H1 (cell line): Measurements from ENCODE around the gene MAP2K5. TPM values are rescaled to one million over a fixed set of nuclear protein-coding genes. Genes with fewer than 3 reads are reported as not detected.

Experiments used
- CTCF ChIA-PET: fragments of 300-600 bp; sonication (Branson Sonifier 250); formaldehyde crosslinking; loops from one replicate; lab custom pipeline; 2021; ENCODE audit not compliant: partially characterized antibody; lab: Charles Lee
- POLR2A ChIA-PET: fragments of 300-600 bp; sonication (Branson Sonifier 250); formaldehyde crosslinking; loops from one replicate; lab custom pipeline; 2021; ENCODE audit warnings: inconsistent platforms; ENCODE audit not compliant: partially characterized antibody; lab: Charles Lee
- DNase-seq, 2 experiments: peaks; one replicate each; pipeline versions ENCODE4 v3.0.0 to v3.0.0-alpha.2; 2010 to 2022; ENCODE audit warnings: low spot score in 2 of 2, low read depth in 1 of 2, mixed read lengths in 1 of 2
- FAIRE-seq: peaks from 2 replicates; lab custom pipeline; 2011; peaks lifted over from hg19 to GRCh38; lab: Jason Lieb, UNC
- H2AFZ ChIP-seq: 2 replicates; pipeline ENCODE4 v1.8.1; 2012; ENCODE audit warnings: low read length, inconsistent platforms
- H2AK5ac ChIP-seq: 2 replicates; pipeline ENCODE4 v1.6.1; 2013; ENCODE audit warnings: low read depth, low read length
- H2BK120ac ChIP-seq: replicated peaks from 2 replicates; pipeline ENCODE3; 2013; ENCODE audit warnings: low read depth, low read length, inconsistent platforms
- H2BK12ac ChIP-seq: 2 replicates; pipeline ENCODE4 v1.6.1; 2013; ENCODE audit warnings: low read depth, low read length
- H2BK15ac ChIP-seq: 2 replicates; pipeline ENCODE4 v1.6.1; 2013; ENCODE audit warnings: low read length
- H2BK20ac ChIP-seq: 2 replicates; pipeline ENCODE4 v1.6.1; 2013; ENCODE audit warnings: low read length
- H2BK5ac ChIP-seq: 2 replicates; pipeline ENCODE4 v1.6.1; 2013; ENCODE audit warnings: low read depth, low read length
- H3K14ac ChIP-seq: 2 replicates; pipeline ENCODE4 v1.6.1; 2013; ENCODE audit warnings: inconsistent platforms; ENCODE audit not compliant: insufficient read length
- H3K18ac ChIP-seq: 2 replicates; pipeline ENCODE4 v1.6.1; 2013; ENCODE audit warnings: low read length; ENCODE audit errors: extremely low read depth
- H3K23ac ChIP-seq: 2 replicates; pipeline ENCODE4 v1.6.1; 2013; ENCODE audit warnings: inconsistent platforms; ENCODE audit not compliant: insufficient read length
- H3K23me2 ChIP-seq: 2 replicates; pipeline ENCODE4 v1.6.1; 2013; ENCODE audit warnings: low read depth, low read length
- H3K27ac ChIP-seq: 2 replicates; pipeline ENCODE4 v1.6.1; 2011; ENCODE audit warnings: low read depth, low read length, inconsistent platforms
- H3K27me3 ChIP-seq, 4 experiments: replicated peaks in 1 of 4; 1 replicate in 1 of 4; 2 replicates in 3 of 4; pipeline versions ENCODE4 v1.6.1 to v1.8.1; 2011 to 2013; ENCODE audit warnings: low read length in 3 of 4, mild to moderate bottlenecking in 3 of 4, inconsistent platforms in 2 of 4, mixed read lengths in 2 of 4, moderate library complexity in 1 of 4; ENCODE audit not compliant: control insufficient read depth in 3 of 4, insufficient read depth in 3 of 4; ENCODE audit errors: extremely low read depth in 1 of 4
- H3K36me3 ChIP-seq, 4 experiments: 2 replicates each; pipeline versions ENCODE4 v1.6.1 to v1.8.1; 2011 to 2013; ENCODE audit warnings: mild to moderate bottlenecking in 4 of 4, low read length in 3 of 4, moderate library complexity in 2 of 4, control low read depth in 1 of 4, inconsistent platforms in 1 of 4; ENCODE audit not compliant: insufficient read depth in 4 of 4, control insufficient read depth in 2 of 4
- H3K4ac ChIP-seq: replicated peaks from 2 replicates; pipeline ENCODE3; 2013; ENCODE audit warnings: low read length, low read depth, mixed read lengths, inconsistent platforms; ENCODE audit not compliant: insufficient read length
- H3K4me1 ChIP-seq, 4 experiments: replicated peaks in 1 of 4; 1 replicate in 1 of 4; 2 replicates in 3 of 4; pipeline versions ENCODE4 v1.6.1 to v1.8.1; 2011 to 2013; ENCODE audit warnings: low read length in 3 of 4, inconsistent platforms in 2 of 4, mixed read lengths in 1 of 4; ENCODE audit not compliant: insufficient read depth in 4 of 4, control insufficient read depth in 3 of 4
- H3K4me2 ChIP-seq, 2 experiments: 2 replicates each; pipeline versions ENCODE4 v1.6.1 to v1.8.1; 2011 to 2013; ENCODE audit warnings: low read depth in 2 of 2, low read length in 2 of 2, control low read depth in 1 of 2, inconsistent platforms in 1 of 2, mild to moderate bottlenecking in 1 of 2; ENCODE audit not compliant: insufficient read depth in 1 of 2
- H3K4me3 ChIP-seq, 4 experiments: fragments of 200-600, 300-600 bp in 1 of 4; sonication (generic), shearing (Covaris generic), sonication (Bioruptor Twin) in 1 of 4; 2 replicates each; pipeline versions ENCODE4 v1.5.1 to v1.8.1; 2011 to 2016; ENCODE audit warnings: low read length in 4 of 4, low read depth in 3 of 4, control low read depth in 2 of 4, inconsistent platforms in 2 of 4, mild to moderate bottlenecking in 2 of 4, mixed read lengths in 1 of 4, moderate library complexity in 1 of 4; ENCODE audit not compliant: insufficient read depth in 2 of 4; ENCODE audit errors: extremely low read depth in 1 of 4
- H3K56ac ChIP-seq: replicated peaks from 2 replicates; pipeline ENCODE3; 2013; ENCODE audit warnings: low read depth, mild to moderate bottlenecking, mixed read lengths, low read length, inconsistent platforms; ENCODE audit not compliant: insufficient read length
- H3K79me1 ChIP-seq: 2 replicates; pipeline ENCODE4 v1.6.1; 2013; ENCODE audit warnings: low read depth, low read length, control low read depth
- H3K79me2 ChIP-seq, 2 experiments: 2 replicates each; pipeline versions ENCODE4 v1.6.1 to v1.8.1; 2012 to 2013; ENCODE audit warnings: low read length in 2 of 2, mild to moderate bottlenecking in 2 of 2, inconsistent platforms in 1 of 2; ENCODE audit not compliant: insufficient read depth in 2 of 2, control insufficient read depth in 1 of 2
- H3K9ac ChIP-seq, 4 experiments: replicated peaks in 1 of 4; 1 replicate in 1 of 4; 2 replicates in 3 of 4; pipeline versions ENCODE4 v1.6.1 to v1.8.1; 2011 to 2013; ENCODE audit warnings: low read depth in 3 of 4, low read length in 3 of 4, control low read depth in 2 of 4, mild to moderate bottlenecking in 2 of 4, moderate library complexity in 2 of 4, inconsistent platforms in 1 of 4; ENCODE audit errors: extremely low read depth in 1 of 4
- H3K9me3 ChIP-seq, 2 experiments: 2 replicates each; pipeline versions ENCODE4 v1.6.1 to v1.8.1; 2012 to 2013; ENCODE audit warnings: mild to moderate bottlenecking in 2 of 2, moderate library complexity in 2 of 2, control low read depth in 1 of 2, inconsistent platforms in 1 of 2, low read depth in 1 of 2, low read length in 1 of 2, mixed read lengths in 1 of 2; ENCODE audit not compliant: insufficient read depth in 2 of 2
- H4K20me1 ChIP-seq, 2 experiments: replicated peaks in 1 of 2; 2 replicates each; pipeline versions ENCODE3 to v1.8.1; 2011 to 2013; ENCODE audit warnings: inconsistent platforms in 2 of 2, low read length in 2 of 2, mild to moderate bottlenecking in 1 of 2; ENCODE audit not compliant: insufficient read depth in 2 of 2, control insufficient read depth in 1 of 2
- H4K5ac ChIP-seq: 2 replicates; pipeline ENCODE4 v1.6.1; 2013; ENCODE audit warnings: low read length, low read depth, mixed read lengths, inconsistent platforms; ENCODE audit not compliant: insufficient read length
- H4K8ac ChIP-seq: 2 replicates; pipeline ENCODE4 v1.8.0; 2013; ENCODE audit warnings: mild to moderate bottlenecking, moderate library complexity, low read length, inconsistent platforms; ENCODE audit not compliant: insufficient read depth; ENCODE audit errors: extremely low read depth
- H4K91ac ChIP-seq: replicated peaks from 2 replicates; pipeline ENCODE3; 2013; ENCODE audit warnings: low read length, mixed read lengths, inconsistent platforms; ENCODE audit not compliant: insufficient read length
- ASH2L ChIP-seq: fragments of 200-600, 300-600 bp; sonication (generic); IDR thresholded peaks from one replicate; pipeline ENCODE4 v1.7.1; 2017; ENCODE audit warnings: low read length
- CEBPB ChIP-seq: IDR thresholded peaks from 2 replicates; pipeline ENCODE4 v1.6.1; 2012; ENCODE audit warnings: low read depth, low read length
- GTF2F1 ChIP-seq: IDR thresholded peaks from 2 replicates; pipeline ENCODE4 v1.6.1; 2012; ENCODE audit warnings: low read depth, low read length, improper control_type of control experiment, borderline replicate concordance
- KDM4A ChIP-seq: IDR thresholded peaks from one replicate; pipeline ENCODE4 v1.7.1; 2012; ENCODE audit warnings: low read depth, mild to moderate bottlenecking, moderate library complexity, low read length, inconsistent platforms; ENCODE audit not compliant: severe bottlenecking
- RAD21 ChIP-seq, 2 experiments: IDR thresholded peaks in 1 of 2; conservative IDR thresholded peaks in 1 of 2; 2 replicates each; pipeline ENCODE4 v1.6.1; 2011; ENCODE audit warnings: low read depth in 2 of 2, low read length in 2 of 2, improper control_type of control experiment in 1 of 2, inconsistent platforms in 1 of 2, mild to moderate bottlenecking in 1 of 2, moderate library complexity in 1 of 2
- WGBS, 2 experiments: shearing (Covaris generic) in 1 of 2; methylation state at CpG; one replicate each; pipeline versions ENCODE4 v1.1.6 to v1.1.7; 2013 to 2015; ENCODE audit warnings: low lambda C conversion rate in 2 of 2, mixed read lengths in 2 of 2, inconsistent platforms in 1 of 2, low coverage in 1 of 2, missing lambda C conversion rate in 1 of 2; ENCODE audit not compliant: insufficient replicate concordance in 2 of 2, insufficient coverage in 1 of 2, insufficient read length in 1 of 2; ENCODE audit errors: extremely low coverage in 1 of 2, missing lambda C conversion rate in 1 of 2; 5-methylcytosine and 5-hydroxymethylcytosine counted together
- polyA plus RNA-seq, 7 experiments: library from polyadenylated mRNA; depleted of rRNA in 3 of 7; stranded (reverse) in 5 of 7; unstranded in 2 of 7; fragments of >200 nt in 5 of 7; fragments of 200-250 nt in 2 of 7; gene quantifications; 1 replicate in 5 of 7; 2 replicates in 1 of 7; 4 replicates in 1 of 7; pipeline versions ENCODE4 v1.2.1 to v1.2.3, GENCODE V29; 2011 to 2013; ENCODE audit warnings: missing spikeins in 2 of 7, mixed read lengths in 2 of 7
- total RNA-seq: library from RNA; stranded (reverse); fragmentation: NEBNext Ultra II Directional; extraction: Animal tissue kit (Norgen Biotek cat#: 25700); gene quantifications from 2 replicates; pipeline ENCODE4 v1.2.1, GENCODE V29; 2021

MAP2K5 gene
- total and polyA plus RNA-seq, 2 of the 8 experiments (the other 6 are each of a cell fraction or from before 2014, with no cell fraction given): 4.4 to 15.8 TPM

DNA sequence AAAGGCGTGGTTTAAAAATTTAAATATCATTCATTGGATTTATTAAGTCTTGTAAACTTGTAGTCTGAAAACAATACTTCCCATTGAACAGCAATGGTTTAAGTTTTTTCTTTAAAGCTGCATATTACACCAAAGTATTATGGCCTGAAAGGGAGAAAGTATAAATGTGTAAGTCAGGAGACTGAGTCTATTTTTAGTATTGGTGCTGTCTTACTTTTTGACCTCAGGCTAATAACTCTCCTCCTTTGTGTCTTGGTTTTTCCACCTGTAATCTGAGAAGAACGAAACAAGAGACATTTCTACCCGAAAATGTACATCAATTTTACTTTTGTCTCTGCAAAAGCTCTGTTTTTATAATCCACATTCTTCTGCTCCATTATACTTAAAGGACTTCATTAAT, 14.0 kb upstream of the MAP2K5 start:
- H2AFZ ChIP-seq: no peak overlapping the region
- CTCF ChIA-PET: interaction anchor here (1.2 kb wide), 1 partner anchor 64 kb away, joined by 3 read pairs; no protein-coding TSS in a partner anchor
- no peak overlapping the region for H4K5ac ChIP-seq
- H2BK20ac ChIP-seq: no peak overlapping the region
- H3K23ac ChIP-seq: no peak overlapping the region
- no peak overlapping the region for H3K4me3 ChIP-seq
- no peaks in the 10 kb centered on the region for H3K27me3 ChIP-seq
- WGBS, 2 experiments: 83% methylated on average over 3 of the region's 3 CpGs; no CpG with 5 or more reads in 1 of the 2 experiments
- H3K9me3 ChIP-seq: no peaks in the 10 kb centered on the region
- no peak overlapping the region for H4K8ac ChIP-seq
- no peaks in the 10 kb centered on the region for H3K79me1 ChIP-seq
- no peaks in the 10 kb centered on the region for H3K23me2 ChIP-seq
- no peak overlapping the region for H3K18ac ChIP-seq
- no peaks in the 10 kb centered on the region; a peak in 1 of 7 replicates for H3K4me1 ChIP-seq
- H3K79me2 ChIP-seq: no peaks in the 10 kb centered on the region
- no peak for FAIRE-seq
- H3K4ac ChIP-seq: no peak overlapping the region
- no peak overlapping the region for H2BK120ac ChIP-seq
- no peak overlapping the region for H2BK5ac ChIP-seq
- no peak overlapping the region for H3K4me2 ChIP-seq
- no peak overlapping the region for H3K14ac ChIP-seq
- H4K20me1 ChIP-seq: no peaks in the 10 kb centered on the region
- H3K9ac ChIP-seq: no peak overlapping the region
- POLR2A ChIA-PET: no interaction called here
- no peak overlapping the region for H2BK12ac ChIP-seq
- no peak for DNase-seq
- no peak overlapping the region for H2BK15ac ChIP-seq
- no peak overlapping the region for H2AK5ac ChIP-seq
- H3K27ac ChIP-seq: no peak overlapping the region
- H3K56ac ChIP-seq: no peak overlapping the region
- no peaks in the 10 kb centered on the region for H3K36me3 ChIP-seq
- no peak overlapping the region for H4K91ac ChIP-seq
- no peak for TF ChIP-seq KDM4A
- no peak for TF ChIP-seq RAD21 (IDR thresholded peaks at IDR 0.05 in 1 of 2, conservative IDR thresholded peaks at IDR 0.05 in 1 of 2; ENCODE audit: low read depth in 2 of 2, low read length in 2 of 2)
- TF ChIP-seq CEBPB: no peak
- TF ChIP-seq GTF2F1: no peak
- no peak for TF ChIP-seq ASH2L
